RKO (cell line): ENCODE data around the gene ZNF425.
A peak's percentile ranks its signal among the peaks of the same experiment; 100 is the strongest.
"Not testable (repeated sequence)": the region's sequence is repeated elsewhere in the genome, so short reads cannot be mapped to it uniquely, and the experiment has no call there.

ENCODE experiments used
- DNase-seq: peaks from one replicate; pipeline ENCODE4 v3.0.0-alpha.2; 2016; ENCODE audit warnings: low spot score

Gene ZNF425, protein sequence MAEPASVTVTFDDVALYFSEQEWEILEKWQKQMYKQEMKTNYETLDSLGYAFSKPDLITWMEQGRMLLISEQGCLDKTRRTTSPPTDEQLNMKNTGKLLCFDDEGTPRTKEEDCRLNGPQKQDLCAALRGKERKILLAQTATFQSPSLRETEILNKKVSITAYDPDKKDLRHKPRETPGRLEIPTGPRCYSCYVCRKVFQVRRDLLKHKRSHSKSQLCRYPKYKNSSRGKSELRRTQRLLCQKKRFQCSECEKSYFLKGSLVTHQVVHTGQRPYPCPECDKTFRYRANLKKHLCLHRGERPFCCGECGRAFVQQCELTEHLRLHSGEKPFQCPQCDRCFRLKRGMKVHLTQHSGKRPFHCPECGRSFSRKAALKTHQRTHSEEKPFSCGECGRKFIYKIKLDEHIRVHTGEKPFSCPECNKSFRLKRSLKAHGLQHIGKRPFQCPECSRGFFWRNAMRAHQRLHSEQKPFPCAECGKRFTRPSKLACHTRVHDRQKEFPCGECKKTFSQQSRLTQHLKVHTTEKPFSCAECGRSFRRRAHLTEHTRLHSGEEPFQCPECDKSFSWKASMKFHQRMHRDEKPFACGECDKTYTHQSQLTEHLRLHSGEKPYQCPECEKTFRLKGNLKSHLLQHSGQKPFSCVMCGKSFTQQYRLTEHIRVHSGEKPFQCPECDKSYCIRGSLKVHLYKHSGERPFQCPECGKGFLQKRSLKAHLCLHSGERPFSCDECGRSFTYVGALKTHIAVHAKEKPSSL

DNA sequence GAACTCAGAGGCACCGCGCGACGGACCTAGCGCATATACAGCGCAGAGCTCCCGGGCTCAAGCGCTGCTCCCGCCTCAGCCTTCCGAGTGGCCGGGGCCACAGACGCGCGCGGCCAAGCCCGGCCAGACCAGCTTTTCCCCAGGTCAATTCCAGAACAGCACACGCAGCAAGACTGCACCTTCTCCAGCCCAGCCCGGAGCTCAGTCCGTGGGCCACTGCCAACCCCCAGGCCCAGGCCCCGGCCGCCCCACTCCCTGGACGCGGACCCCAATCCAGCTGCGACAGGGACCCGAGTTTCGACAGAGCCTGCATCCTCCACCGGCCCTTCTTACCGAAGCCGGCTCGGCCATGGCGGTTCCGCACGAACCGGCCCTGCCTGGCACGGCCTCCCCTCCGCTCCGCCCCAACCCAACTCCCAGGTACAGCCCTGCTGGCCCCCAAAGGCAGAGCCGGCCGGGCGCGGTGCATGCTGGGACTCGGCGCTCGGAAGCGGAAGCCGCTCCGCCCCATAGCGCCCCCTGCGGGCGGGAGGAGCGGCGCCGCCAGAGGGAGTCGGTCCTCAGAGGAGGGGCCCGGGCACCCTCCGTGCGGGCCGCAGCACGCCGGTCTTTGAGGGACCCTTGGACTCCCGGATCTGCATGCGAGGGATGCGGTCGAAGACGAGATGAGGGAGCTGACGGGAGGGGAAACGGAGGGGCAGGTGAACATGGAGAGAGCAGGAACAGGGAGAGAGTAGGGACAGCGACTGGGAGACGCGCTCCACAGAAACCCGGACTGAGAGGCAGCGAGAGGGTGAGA is at the start of gene ZNF425:
TSS of gene ZNF425 (minus strand) at position 462 of the 799 bp plus-strand sequence. CDS start at position 351, 111 bp downstream.
- DNase-seq = peak; percentile 93

DNA sequence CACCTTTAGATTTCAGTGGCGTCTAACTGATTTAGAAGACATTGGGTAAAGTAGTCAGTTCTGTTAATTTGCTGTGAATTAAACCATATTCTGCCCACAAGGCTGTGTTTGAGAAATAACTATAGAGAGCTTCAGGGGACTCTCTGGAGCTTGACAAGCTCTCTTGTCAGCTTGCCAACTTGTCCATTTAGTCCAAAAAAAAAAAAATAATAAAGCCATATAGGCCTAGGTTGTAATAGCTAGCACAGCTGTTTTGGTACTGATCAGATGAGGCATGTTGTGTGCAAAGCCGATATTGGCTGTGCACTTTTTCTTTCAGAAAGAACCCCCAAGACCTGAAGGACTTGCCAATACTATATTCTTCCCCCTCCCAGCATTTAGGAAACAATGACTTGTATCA is 49.0 kb upstream of the ZNF425 start:
- DNase-seq = no peak

DNA sequence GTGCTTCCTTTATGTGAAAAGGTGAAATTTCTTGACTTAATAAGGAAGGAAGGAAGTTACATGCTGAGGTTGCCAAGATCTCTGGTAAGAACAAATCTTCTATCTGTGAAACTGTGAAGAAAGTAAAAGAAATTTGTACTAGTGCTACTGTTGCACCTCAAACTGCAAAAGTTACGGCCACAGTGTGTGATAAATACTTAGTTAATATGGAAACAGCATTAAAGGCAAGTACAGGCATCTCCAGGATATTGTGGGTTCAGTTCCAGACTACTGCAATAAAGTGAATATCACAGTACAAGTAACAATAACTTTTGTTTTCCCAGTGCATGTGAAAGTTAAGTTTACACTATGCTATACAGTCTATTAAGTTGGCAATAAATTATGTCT is 46.4 kb upstream of the ZNF425 start:
- no peak for DNase-seq

DNA sequence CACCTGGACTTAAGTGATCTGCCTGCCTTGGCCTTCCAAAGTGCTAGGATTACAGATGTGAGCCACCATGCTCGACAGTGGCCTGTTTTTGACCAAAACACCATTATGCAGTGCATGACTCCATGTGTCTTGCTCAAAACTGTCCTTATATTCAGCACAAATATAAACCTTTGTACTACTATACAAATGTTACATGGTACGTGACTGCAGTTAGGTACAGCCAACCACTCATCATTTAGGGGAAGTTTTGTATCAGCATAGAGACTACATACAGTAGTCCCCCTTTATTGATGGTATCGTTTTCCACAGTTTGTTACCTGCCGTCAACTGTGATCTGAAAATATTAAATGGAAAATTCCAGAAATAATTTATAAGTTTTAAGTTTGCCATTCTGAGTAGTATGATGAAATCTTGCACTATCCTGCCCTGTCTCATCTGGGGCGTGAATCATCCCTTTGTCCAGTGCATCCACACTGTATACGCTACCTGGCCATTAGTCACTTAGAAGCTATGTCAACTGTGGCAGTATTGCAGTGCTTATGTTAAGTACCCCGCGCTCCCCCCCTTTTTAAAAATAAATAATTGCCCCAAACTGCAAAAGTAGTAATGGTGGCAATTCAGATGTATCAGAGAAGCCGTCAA is 45.9 kb upstream of the ZNF425 start:
- DNase-seq = no peak

DNA sequence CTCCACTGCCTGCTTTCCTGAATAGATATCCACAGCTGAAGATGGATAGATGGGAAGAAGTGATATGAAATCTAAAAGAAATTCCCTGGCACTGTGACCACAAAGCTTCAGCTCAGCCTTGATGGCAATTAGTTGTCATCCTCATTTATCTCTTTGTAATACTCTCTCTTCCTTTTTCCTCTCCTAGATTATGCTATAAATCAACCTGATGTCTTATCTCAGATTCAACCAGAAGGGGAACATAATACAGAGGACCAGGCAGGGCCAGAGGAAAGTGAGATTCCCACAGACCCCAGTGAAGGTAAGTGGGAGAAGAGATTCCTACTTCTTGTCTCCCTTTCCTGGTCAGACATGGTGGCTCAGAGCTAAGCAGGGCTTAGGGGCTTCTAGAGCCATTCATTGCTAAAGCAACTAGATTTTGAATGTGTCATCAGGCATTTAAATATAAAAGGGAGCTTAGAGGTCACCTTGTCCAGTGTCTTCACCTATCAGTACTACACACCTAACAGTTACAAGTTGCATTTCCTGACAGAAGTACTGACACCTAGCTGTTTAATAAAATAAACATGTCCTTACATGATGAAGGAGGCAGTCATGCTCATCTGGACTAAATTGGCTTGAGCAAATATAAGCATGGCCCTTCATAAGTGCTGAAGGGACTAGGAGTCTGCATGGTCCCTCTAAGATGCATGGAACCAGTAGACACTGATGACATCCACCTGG is 40.7 kb upstream of the ZNF425 start:
- no peak for DNase-seq

DNA sequence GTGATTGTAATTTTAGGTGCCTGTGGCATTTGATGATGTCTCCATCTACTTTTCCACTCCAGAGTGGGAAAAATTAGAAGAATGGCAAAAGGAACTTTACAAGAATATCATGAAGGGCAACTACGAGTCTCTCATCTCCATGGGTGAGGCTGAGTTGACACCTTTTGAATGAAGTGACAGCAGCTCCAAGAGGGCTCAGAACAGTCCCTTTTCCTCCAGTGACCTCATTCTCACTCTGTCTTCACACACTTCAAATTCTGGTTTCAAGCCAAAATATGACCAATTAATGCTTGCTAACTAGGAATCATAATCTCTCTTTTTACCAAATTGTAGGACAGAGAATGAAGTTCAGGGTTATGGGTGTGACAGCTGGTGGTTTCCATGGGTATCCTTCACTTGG is 40.0 kb upstream of the ZNF425 start:
- DNase-seq = no peak

DNA sequence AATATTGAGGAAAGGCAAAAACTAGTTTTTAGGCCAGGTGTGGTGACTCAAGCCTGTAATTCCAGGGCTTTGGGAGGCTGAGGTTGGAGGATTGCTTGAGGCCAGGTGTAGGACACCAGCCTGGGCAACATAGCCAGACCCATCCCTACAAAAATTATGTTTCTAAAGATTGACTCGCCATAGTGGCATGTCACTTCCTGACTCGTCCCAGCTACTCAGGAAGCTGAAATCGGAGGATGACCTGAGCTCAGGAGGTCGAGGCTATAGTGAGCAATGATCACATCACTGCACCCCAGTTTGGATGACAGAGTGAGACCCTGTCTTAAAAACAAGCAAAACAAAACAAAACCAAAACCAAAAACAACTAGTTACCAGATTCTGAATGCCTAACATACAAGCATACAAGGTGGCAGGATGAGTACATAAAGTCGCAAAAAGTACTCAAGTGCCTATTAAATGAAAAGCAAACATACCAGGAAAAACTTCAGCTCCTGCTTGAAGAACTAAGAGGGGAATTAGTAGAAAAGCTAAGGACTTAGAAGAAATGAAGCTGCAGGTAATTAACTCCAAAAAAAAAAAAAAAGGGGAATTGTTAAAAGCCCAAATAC is 35.2 kb upstream of the ZNF425 start:
- peak; percentile 87 for DNase-seq

DNA sequence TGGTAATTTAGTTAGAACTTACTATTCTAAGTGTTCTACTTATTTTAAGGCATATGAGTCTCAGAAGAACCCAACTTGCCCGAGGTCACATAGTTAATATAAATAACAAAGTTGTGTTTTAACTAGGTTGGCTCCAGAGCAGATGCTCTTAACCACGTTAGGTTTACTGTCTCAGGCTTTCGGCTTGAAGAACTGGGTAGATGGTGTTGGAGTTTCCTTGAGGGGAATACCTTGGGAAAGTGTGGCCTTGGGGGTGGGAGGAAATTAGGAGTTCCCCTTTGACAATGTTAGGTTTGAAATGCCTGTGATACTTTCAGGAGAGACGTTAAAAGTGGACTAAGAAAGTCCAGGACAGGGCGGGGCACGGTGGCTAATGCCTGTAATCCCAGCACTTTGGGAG is 30.8 kb upstream of the ZNF425 start:
- DNase-seq = no peak

DNA sequence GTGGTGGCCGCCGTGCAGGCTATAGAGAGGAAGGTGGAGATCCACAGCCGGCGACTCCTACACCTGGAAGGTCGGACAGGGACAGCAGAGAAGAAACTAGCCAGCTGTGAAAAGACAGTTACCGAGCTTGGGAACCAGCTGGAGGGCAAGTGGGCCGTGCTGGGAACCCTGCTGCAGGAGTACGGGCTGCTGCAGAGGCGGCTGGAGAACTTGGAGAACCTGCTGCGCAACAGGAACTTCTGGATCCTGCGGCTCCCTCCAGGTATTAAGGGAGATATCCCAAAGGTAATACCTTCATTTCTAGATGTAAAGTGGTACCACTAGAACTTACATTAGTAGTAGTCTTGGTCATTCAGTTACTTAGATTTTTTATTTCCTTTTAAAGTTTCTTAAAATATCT is 27.9 kb upstream of the ZNF425 start:
- no peak for DNase-seq

DNA sequence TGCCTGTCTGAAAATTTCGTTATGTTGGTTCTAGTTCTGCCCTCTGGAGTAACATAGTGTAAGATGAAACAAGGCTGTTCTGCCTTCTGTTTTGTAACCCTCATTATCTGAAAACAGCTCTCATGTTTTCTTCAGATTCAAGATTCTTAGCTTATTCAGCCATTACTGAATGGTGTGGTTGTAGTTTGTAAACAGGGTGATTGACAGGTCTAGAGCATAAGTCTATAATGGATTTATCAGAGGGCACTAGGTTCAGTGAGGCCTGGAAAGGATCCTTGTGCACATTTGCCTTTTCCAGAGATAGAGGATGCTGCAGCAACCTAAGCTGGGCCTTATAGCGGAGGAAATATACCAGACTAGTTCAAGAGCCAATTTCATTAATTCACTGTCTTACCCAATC is 27.2 kb upstream of the ZNF425 start:
- no peak for DNase-seq

DNA sequence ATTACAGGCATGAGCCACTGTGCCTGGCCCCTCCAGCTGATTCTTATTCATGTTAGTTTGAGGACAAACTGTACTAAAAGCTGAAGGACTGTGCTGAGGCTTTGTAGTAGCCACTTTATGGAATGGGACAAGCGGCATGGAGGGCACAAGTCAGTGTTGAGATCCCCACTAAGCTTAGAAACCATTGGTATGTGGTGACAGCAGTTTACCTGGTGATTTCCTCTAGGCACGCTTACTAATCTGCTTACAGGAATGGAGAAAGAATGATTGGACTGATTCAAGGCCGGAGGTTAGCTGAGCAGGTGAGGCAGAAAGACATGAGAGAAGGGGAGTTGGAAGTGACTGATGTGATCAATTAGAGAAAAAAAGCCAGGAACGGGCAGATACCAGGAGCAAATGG is 24.9 kb upstream of the ZNF425 start:
- no peak for DNase-seq

DNA sequence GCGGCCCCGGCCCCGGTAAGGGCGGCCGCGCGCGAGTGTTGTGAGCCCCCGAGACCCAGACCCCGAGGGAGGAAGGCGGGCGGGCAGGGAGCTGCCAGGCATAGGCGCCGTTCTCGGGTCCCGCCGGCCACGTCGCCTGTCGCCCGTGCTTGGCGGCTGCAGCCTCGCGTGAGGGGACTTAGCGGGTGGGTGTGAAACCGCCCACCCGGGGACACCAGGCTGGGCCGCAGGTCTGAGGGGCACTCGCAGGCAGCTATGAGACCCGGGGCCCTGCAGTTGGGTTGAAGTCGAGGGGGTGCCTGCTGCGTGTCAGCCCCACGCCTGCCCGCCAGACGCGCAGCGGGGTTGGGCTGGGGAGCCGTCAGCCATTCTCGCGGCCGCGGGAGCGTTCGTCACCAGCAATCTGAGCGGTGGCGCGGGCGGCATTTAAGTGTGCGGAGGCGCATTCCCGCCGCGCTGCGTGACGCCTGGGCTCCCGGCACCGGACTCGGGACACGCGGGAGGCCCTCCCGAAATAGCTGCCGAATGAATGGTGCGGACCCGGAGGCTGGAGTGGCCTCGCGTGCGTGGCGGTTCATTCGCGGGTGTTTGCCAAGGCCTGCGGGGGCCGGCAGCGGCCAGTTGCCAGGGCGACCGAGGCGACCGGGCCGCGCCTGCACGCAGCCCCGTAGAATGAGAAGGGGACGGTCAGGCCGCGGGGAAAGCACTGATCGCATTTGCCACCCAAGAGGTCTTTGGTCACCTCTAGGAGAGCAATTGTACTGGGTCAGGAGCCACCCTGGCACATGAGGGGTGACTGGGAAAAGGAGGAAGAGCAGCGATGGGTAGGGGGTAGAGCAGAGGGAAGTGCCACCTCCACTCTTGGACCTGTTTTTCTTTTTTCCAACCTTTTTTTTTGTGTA is 21.9 kb upstream of the ZNF425 start:
- DNase-seq = peak; percentile 71

DNA sequence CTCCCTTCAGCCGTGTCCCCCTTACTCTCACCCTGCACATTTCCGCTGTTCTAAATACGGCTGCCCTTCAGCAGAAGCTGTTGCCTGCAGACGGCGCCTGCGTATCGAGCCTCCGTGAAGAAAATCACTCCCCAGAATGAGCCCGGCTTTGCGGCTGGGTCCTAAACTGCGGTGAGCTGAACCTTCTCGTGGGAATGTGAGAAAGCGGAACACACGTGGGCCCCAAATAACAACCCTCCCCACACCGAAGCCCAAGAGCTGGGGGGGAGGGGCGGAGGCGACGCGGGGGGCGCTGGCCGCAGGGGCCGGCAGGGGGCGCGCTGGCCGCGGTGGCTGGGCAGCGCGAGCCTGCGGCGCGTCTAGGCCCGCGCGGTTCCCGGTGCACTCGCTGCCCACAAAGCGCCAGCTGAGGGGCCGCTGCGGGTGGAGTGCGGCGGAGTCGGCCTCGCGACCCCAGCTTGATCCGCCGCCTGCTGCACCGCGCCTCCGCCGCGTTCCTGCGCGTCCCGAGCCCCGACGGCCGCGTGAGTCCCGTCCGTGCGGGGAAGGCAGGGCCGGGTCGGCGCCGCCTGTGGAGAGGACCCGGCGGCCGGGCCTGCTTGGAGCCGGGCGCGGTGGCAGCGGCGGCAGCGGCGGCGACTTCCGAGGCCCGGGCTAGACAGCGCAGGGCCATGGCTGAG is 21.1 kb upstream of the ZNF425 start, which contains the start of gene ZNF398:
TSS of gene ZNF398 (plus strand) at position 382 of the 680 bp plus-strand sequence. CDS start at position 672, 290 bp downstream.
- DNase-seq = peak; percentile 88

DNA sequence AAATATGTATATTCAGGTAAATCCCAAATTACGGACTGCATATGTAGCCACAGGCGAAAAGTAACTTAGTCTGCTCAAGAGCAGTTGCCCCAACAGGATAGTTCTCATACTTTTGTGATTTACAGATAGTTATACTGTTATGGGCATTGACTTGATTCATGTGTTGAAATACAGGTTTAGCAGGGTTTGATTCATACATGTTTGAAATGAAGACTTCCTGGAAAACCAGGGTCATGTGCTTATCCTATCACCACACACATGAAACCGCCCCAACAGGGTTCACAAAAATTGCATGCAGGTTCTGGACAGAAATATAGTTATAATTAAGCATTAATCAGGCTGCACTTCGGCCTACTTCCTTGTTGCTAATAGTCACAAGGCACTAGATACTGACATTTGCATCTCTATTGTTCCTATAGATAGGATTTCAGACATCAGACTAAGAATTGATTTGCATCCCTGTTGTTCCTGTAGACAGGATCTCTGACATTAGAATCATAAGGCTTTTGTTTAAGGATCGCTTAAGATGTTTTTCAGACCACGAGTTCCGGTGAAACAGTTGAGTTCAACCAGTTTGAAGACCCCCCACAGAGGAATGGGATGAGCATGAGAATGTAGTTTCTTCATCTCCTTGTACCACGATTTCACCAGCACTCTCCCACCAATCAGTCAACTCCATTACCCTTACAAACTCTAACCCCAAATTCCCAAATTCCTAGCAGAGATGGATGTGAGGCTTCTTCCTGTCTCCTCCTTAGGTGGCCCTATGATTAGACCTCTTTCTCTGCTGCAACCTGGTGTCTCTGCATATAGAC is 19.1 kb upstream of the ZNF425 start:
- DNase-seq = no peak

DNA sequence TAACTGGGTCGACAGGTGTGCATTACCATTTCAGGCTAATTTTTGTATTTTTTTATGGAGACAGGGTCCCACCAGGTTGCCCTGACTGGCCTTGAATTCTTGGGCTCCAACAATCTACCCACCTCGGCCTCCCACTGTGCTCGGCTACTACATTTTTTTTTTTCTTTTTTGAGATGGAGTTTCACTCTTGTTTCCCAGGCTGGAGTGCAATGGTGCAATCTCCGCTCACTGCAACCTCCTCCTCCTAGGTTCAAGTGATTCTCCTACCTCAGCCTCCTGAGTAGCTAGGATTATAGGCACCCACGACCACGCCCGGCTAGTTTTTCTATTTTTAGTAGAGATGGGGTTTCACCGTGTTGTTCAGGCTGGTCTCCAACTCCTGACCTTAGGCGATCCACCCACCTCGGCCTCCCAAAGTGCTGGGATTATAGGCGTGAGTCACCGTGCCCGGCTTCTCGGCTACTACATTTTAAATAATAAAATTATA is 18.4 kb upstream of the ZNF425 start:
- DNase-seq = not testable (repeated sequence)

DNA sequence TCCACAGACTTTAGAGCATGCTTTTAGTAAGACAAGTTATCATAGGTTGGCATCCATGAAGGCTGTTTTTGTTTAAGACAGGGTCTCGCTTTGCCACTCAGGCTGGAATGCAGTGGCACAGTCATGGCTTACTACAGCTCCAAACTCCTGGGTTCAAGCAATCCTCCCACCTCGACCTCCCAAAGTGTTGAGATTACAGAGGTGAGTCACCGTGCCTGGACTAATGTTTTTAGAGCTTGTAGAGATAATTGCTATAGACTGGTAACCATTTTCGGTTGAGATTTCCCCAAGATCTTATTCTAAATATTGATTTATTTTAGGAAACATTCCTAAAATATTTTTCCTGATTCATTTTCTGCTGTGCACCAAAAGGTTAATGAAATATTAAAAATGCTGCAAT is 15.8 kb upstream of the ZNF425 start:
- DNase-seq = no peak

DNA sequence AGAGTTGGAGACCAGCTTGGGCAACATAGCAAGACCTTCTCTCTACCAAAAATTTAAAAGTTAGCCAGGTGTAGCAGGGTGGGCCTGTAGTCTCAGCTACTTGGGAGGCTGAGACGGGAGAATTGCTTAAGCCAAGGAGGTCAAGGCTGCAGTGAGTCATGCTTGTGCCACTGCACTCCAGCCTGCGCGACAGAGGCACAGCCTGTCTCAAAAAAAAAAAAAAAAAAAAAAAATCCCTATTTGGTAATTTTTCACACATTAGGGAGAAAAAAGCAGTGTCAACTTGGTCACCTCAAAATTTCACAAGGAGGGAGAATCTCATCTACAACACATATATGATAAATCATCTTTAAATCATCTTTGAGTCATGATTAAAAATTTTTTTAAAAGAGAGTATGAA is 14.7 kb upstream of the ZNF425 start:
- no peak for DNase-seq

DNA sequence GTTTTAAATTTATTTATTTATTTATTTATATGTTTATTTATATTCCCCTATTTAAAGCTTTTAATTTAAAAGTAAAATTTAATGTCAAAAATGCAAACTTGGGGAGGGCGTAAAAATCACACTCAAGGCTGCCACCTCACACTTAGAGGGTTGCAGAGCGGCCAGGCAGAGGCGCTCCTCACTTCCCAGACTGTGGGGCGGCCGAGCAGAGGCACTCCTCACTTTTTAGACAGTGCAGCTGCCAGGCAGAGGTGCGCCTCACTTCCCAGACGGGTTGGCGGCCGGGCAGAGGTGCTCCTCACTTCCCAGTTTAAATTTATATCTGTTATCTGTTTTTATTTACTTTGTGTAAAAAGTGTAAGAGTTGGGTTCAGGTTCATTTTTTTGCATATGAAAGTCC is 10.0 kb upstream of the ZNF425 start:
- no peak for DNase-seq
